ENCODE measurements around the gene MAN1C1.

Gene MAN1C1

DNA sequence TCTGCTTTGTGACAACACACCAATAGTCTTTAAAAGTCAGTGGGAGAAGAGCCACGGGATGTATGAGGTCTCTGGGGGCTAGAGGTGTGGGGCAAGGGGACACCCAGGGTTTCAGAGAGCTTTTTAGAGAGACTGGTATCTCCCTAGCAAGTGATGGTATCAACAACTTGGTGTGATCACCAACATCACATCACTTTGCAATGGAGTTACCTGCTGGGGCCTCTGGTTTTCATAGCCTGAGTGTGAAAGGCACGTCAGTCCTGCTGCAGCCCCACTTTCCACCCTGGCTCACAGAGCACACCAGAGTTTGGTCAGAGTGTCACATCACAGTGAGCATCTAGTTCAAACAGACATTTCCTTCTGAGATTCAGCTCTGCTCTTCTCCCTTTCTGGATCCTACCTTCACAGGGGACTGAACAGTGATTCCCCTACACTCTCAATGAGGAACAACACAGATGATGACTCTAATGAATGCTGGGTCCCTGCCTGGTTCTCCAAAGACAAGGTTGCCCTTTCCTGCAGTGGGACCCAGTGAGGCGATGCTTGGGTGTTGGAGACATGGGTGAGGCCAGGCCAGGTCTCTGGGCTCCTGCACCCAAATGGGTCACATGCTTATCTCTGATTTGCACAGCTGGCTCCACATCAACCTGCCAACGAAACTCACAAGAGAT lies 2.0 kb upstream of the MAN1C1 start:
- DNase-seq (ENCODE audit: low spot score): no peak

GRCh38 chr1:25615172-25615541 lies 1.4 kb upstream of the MAN1C1 start:
- no peak for DNase-seq (ENCODE audit: low spot score)

DNA sequence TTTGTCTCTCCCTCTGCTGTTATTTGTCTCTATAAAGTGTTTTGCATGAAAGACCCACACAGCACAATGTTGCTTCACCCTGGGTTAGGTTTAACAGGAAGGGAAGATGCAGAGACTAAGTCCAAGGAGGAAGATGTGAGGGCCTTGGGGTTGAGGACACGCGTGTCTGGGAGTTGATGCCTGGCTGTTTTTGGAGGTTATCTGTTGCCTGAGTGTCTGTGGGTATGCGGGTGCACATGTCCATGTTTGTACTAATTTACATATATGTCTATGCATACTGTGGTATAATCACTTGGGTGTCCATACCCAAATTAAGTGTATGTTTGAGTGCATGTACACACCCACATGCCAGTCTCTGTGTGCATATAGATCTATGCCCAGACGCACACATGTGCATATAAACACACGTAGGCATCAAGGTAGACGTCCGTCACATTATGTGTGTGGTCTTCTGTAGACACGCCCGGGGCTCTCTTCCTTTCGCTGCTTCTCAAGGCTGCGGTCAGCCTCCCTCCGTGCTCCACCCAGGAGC lies 962 bp upstream of the MAN1C1 start:
- peak; percentile 32 for DNase-seq (ENCODE audit: low spot score)

GRCh38 chr1:25616987-25617624 lies 515 bp downstream of the MAN1C1 start:
- DNase-seq (ENCODE audit: low spot score): peak; percentile 13

DNA sequence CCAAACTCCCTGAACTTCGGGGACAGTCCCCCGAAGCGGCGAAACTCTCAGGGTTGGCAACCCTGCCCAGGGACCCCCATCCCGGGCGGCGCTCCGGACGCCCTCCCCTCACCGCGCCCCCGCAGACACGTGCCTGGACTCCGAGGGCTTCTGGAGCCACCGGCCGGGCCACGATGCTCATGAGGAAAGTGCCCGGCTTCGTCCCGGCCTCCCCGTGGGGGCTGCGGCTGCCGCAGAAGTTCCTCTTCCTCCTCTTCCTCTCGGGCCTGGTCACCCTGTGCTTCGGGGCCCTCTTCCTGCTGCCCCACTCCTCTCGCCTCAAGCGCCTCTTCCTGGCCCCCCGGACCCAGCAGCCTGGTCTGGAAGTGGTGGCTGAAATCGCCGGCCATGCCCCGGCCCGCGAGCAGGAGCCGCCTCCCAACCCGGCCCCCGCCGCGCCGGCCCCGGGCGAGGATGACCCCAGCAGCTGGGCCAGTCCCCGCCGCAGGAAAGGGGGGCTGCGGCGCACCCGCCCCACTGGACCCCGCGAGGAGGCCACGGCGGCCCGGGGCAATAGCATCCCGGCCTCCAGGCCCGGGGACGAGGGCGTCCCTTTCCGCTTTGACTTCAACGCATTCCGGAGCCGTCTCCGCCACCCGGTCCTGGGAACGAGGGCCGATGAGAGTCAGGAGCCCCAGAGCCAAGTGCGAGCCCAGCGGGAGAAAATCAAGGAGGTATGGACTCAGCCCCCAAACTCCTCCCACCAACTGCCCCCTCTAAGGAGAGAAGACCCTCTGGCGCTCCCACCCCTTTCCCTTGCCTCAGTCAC lies 1.2 kb downstream of the MAN1C1 start:
- peak; percentile 26 for DNase-seq (ENCODE audit: low spot score)

- DNase-seq (ENCODE audit: low spot score): no peak
These were observed 1.8 kb downstream of the MAN1C1 start for GRCh38 chr1:25618433-25618808.

DNA sequence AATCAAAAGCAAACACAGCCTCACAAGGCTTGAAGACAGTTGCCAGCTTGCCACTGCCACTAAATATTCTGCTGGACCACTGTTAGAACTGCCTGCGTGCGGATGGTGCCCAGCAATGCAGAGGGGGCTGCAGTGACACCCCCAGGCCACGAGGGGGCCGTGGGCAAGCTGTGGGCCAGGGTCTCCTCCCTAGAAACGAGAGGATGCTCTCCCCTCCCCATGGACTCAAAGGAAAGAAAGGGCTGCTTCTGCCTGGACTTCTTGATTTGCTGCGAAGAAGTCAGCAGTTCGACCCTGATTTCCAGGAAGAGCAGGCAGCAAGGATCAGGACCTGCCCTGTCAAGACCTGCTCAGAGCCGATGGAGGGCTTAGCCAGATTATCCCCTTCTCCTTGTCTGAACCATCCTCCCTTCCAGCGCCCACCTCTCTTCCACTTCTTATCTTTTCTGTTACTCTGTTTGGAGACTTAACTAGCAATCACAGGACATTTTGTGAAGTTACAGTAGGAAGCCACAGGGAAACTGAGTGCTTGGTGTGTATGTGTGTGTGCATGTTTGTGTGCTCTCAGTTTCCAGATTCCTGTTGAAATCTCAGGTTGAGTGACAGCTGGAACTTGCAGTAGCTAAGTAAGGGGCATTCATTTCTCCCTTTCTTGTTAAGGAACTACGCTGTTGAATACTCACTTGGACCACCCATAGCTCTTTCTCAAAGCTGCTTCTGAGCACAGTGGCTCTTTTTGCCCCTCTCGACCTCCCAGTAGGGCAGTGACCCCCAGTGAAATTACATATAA lies 2.7 kb downstream of the MAN1C1 start:
- peak; percentile 55 for DNase-seq (ENCODE audit: low spot score)

- no peak for DNase-seq (ENCODE audit: low spot score)
These were observed 3.6 kb downstream of the MAN1C1 start for GRCh38 chr1:25620211-25620610.

GRCh38 chr1:25620701-25621350 lies 4.2 kb downstream of the MAN1C1 start:
- DNase-seq (ENCODE audit: low spot score): no peak

- DNase-seq (ENCODE audit: low spot score): no peak
These were observed 5.3 kb downstream of the MAN1C1 start for GRCh38 chr1:25621876-25622275.

DNA sequence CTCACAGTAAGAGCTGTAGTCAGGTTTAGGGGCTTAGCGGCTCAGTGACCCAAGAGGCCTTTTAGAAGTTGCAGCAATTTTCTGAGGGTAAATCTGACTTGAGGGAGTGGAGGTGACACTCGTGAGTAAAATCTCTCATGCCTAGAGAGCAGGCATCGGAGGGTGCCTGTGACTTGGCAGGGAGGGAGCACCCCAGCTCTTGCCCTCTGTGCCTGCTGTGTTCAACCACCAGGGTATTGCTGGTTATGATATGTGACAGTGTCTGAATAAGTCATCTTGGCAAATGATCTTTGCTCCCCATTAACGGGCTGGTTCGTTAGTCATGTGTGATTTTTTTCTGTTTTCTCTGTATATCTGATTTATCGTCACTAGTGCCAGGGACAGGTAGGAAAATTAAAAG lies 5.9 kb downstream of the MAN1C1 start:
- DNase-seq (ENCODE audit: low spot score): no peak

DNA sequence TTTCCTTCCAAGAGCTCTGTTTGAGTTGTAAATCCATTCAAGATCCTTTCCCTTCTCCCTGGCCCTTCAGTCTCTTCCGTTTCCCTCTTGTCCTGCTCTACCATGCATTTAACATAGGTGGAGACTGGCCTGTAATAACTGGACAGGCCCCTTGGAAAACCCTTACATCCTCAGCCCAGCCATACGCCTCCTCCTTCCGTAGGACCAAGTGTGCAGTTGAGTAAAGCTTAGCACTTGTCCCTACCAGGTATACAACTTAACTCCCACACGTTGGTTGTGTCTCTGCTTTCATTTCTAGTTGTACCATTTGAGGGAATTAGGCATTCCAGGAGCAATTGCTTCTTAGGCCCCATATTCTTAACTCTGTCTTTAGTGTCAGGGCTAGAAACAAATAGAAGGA lies 6.4 kb downstream of the MAN1C1 start:
- DNase-seq (ENCODE audit: low spot score): no peak

GRCh38 chr1:25623731-25624130 lies 7.1 kb downstream of the MAN1C1 start:
- no peak for DNase-seq (ENCODE audit: low spot score)

DNA sequence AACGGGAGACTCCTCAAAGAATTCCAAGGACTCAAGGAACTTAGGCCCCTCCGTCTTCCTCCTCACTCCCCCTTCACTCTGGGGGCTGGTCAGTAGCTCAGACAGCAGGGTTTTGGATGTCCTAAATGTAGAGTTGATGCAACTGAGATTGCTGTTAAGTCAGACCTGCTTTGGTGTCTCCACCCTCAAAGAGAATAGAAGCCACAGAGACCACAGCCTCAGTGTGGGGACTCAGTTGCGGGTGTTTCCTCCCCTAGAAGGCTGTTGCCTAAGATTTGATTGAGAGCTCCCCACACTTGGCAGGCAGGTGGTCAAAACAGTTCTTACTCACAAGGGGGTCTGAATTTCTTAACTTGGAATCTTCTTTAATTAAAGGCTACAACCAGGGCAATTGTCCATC lies 7.6 kb downstream of the MAN1C1 start:
- no peak for DNase-seq (ENCODE audit: low spot score)

DNA sequence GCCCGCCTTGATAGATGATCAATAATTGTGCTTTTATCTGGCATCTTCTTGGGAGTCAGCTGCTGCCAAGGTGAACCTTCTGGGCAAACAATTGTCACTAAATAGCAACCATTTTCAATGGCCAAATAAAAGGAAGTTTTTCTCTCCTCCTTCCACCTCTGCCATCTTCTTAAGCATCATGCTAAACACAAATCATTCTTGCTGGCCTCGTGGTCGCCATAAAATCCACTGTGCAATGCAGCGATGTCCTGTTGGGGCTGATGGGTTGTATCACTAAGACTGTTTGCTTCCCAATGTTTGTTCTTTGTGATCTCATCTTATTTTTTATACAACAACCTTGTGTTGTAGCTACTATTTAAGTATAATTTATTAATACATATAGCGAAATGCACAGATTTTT lies 8.0 kb downstream of the MAN1C1 start:
- no peak for DNase-seq (ENCODE audit: low spot score)

DNA sequence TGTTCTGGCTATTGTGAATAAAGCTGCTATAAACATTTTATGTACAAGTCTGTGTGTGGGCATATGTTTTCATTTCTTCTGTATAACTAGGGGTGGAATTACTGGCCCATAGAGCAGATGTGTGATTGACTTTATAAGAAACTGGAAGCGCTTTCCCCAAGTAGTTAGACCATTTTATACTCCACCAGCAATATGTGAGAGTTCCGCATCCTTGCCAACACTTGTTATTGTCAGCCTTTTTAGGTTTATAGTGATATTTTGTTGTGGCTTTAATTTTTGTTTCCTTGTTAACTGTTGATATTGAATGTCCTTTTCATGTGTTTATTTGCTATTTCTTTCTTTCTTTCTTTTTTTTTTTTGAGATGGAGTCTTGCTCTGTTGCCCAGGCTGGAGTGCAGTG lies 9.4 kb downstream of the MAN1C1 start:
- no peak for DNase-seq (ENCODE audit: low spot score)

- DNase-seq (ENCODE audit: low spot score): no peak
These were observed 12.3 kb downstream of the MAN1C1 start for GRCh38 chr1:25628741-25629421.

DNA sequence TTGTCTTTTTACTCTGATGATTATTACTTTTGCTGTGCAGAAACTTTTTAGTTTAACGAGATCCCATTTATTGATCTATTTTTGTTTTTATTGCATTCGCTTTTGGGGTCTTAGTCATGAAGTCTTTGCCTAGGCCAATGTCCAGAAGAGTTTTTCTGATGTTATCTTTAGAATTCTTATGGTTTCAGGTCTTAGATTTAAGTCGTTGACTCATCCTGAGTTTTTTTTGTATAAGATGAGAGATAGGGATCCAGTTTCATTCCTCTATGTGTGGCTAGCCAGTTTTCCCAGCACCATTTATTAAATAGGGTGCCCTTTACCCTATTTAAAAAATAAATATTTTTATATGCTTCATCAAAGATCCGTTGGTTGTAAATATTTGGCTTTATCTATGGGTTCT lies 13.2 kb downstream of the MAN1C1 start:
- no peak for DNase-seq (ENCODE audit: low spot score)

- DNase-seq (ENCODE audit: low spot score): no peak
These were observed 15.3 kb downstream of the MAN1C1 start for GRCh38 chr1:25631750-25632485.

DNA sequence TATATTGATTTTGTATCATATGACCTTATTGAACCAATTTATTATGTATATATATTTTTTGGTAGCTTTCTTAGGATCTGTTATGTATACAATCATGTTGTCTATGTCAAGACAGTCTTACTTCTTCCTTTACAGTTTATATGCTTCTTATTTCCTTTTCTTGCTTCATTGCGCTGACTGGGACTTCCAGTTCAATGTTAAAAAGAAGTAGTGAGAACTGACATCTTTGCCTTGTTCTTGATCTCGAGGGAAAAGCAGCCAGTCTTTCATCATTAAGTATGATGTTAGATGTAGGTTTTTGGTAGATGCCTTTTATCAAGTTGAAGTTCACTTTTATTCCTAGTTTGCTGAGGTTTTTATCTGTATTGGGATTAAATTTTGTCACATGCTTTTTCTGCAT lies 17.5 kb downstream of the MAN1C1 start:
- DNase-seq (ENCODE audit: low spot score): no peak
